Measurements from ENCODE around the gene DGKA.
A peak's percentile ranks its signal among the peaks of the same experiment; 100 is the strongest.

Gene DGKA

GRCh38 chr12:55931780-55932550, 1.0 kb downstream of the DGKA start:
- DNase-seq, result peak in 1 of 2 experiments; percentile 23

GRCh38 chr12:55932551-55932910, 1.6 kb downstream of the DGKA start:
- DNase-seq, result peak in 1 of 2 experiments; percentile 17

- no peak for DNase-seq
These were observed 2.3 kb downstream of the DGKA start for GRCh38 chr12:55933169-55933798.

GRCh38 chr12:55933799-55934742, 3.1 kb downstream of the DGKA start:
- peak; percentile 16 to 54 for DNase-seq

GRCh38 chr12:55934773-55935172, 3.8 kb downstream of the DGKA start:
- peak in 1 of 2 experiments; percentile 60 for DNase-seq

- no peak for DNase-seq
These were observed 4.8 kb downstream of the DGKA start for GRCh38 chr12:55935738-55936151.

GRCh38 chr12:55937981-55938380, 7.0 kb downstream of the DGKA start:
- no peak for DNase-seq

GRCh38 chr12:55938826-55939501, 8.0 kb downstream of the DGKA start:
- no peak for DNase-seq

- peak; percentile 32 to 69 for DNase-seq
These were observed 9.2 kb downstream of the DGKA start for GRCh38 chr12:55940065-55940732.

GRCh38 chr12:55942055-55942454, 11.1 kb downstream of the DGKA start:
- DNase-seq, result no peak

GRCh38 chr12:55942577-55943136, 11.7 kb downstream of the DGKA start:
- DNase-seq, result no peak

- DNase-seq, result no peak
These were observed 15.6 kb downstream of the DGKA start for GRCh38 chr12:55946553-55946952.

GRCh38 chr12:55955344-55955743, 24.4 kb downstream of the DGKA start:
- no peak for DNase-seq

GRCh38 chr12:55955800-55956508, 25.0 kb downstream of the DGKA start:
- DNase-seq, result peak in 1 of 2 experiments; percentile 26

- DNase-seq, result no peak
These were observed 26.3 kb downstream of the DGKA start for GRCh38 chr12:55957106-55957859.

- DNase-seq, result no peak
These were observed 32.8 kb downstream of the DGKA start for GRCh38 chr12:55963760-55964159.

GRCh38 chr12:55965240-55965639, 34.3 kb downstream of the DGKA start:
- DNase-seq, result no peak

GRCh38 chr12:55965941-55966407, 35.0 kb downstream of the DGKA start, which contains the start of gene PMEL:
Gene PMEL (minus strand): TSS chr12:55966042. CDS start chr12:55966011, 31 bp downstream.
- DNase-seq, result no peak

- peak; percentile 34 to 79 for DNase-seq
These were observed 35.7 kb downstream of the DGKA start, which contains the start of gene CDK2 for GRCh38 chr12:55966408-55967281. Gene CDK2 (plus strand): TSS chr12:55966830. CDS start chr12:55967009, 179 bp downstream.

All from NCI-H524 (cell line).